ENCODE data around the gene CIB4.

CIB4 gene

GRCh38 chr2:26640781-26641564 is at the start of gene CIB4:
CIB4 (minus strand) TSS chr2:26641366; CDS start chr2:26641314, 52 bp downstream.
- peak; percentile 56 for DNase-seq

- peak; percentile 98 for DNase-seq
Measured at GRCh38 chr2:26687801-26688200, 46.6 kb upstream of the CIB4 start.

- peak; percentile 93 for DNase-seq
Measured at GRCh38 chr2:26687328-26687727, 46.2 kb upstream of the CIB4 start.

- peak; percentile 86 for DNase-seq
Measured at GRCh38 chr2:26685989-26686839, 45.0 kb upstream of the CIB4 start.

GRCh38 chr2:26685341-26685740 is 44.2 kb upstream of the CIB4 start:
- DNase-seq = peak; percentile 21

- no peak for DNase-seq
Measured at GRCh38 chr2:26683583-26683982, 42.4 kb upstream of the CIB4 start.

- DNase-seq = no peak
Measured at GRCh38 chr2:26682155-26682554, 41.0 kb upstream of the CIB4 start.

- no peak for DNase-seq
Measured at GRCh38 chr2:26681656-26682055, 40.5 kb upstream of the CIB4 start.

GRCh38 chr2:26679867-26680266 is 38.7 kb upstream of the CIB4 start:
- DNase-seq = no peak

GRCh38 chr2:26678035-26678434 is 36.9 kb upstream of the CIB4 start:
- no peak for DNase-seq

GRCh38 chr2:26675651-26676255 is 34.6 kb upstream of the CIB4 start:
- no peak for DNase-seq

- no peak for DNase-seq
Measured at GRCh38 chr2:26674771-26675170, 33.6 kb upstream of the CIB4 start.

- DNase-seq = no peak
Measured at GRCh38 chr2:26674002-26674751, 33.0 kb upstream of the CIB4 start.

- DNase-seq = no peak
Measured at GRCh38 chr2:26672818-26673393, 31.7 kb upstream of the CIB4 start.

- DNase-seq = no peak
Measured at GRCh38 chr2:26672112-26672817, 31.1 kb upstream of the CIB4 start.

- no peak for DNase-seq
Measured at GRCh38 chr2:26671691-26672090, 30.5 kb upstream of the CIB4 start.

- no peak for DNase-seq
Measured at GRCh38 chr2:26670931-26671460, 29.8 kb upstream of the CIB4 start.

- DNase-seq = no peak
Measured at GRCh38 chr2:26670171-26670570, 29.0 kb upstream of the CIB4 start.

GRCh38 chr2:26668856-26669750 is 27.9 kb upstream of the CIB4 start:
- DNase-seq = no peak

- no peak for DNase-seq
Measured at GRCh38 chr2:26668041-26668440, 26.9 kb upstream of the CIB4 start.
